HG03575 (cell line): ENCODE results near the gene METTL25.

Source experiments
- ATAC-seq: cut with Tn5 transposase; IDR thresholded peaks from one replicate; pipeline ENCODE4 v1.9.1; 2021; ENCODE audit not compliant: unreplicated experiment, insufficient number of reproducible peaks, low FRiP score; ENCODE audit errors: extremely low read depth

The METTL25 gene

GRCh38 chr12:82515652-82516051, 157.3 kb downstream of the METTL25 start:
- ATAC-seq: no peak

GRCh38 chr12:82517027-82517426, 158.7 kb downstream of the METTL25 start:
- no peak for ATAC-seq

- no peak for ATAC-seq
Measured at GRCh38 chr12:82517808-82518207, 159.5 kb downstream of the METTL25 start.

DNA sequence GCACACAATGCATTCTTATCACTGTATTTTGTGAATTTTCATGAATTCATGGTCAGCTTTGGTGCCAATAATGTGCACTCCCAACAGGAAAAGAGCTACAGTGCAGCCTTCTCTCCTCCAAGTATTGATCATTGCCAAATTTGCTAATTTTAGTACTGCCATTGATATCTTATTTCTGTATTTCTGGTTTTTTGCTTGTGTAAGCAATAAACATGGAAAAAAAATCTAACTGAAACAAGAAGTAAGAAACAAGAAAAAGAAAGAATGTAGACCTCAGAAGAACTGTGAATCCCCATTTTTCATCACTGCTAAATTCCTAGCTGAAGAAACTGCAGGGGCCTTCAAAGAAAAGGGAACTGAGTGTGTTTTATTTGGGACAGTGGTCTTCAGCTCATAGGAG, 161.2 kb downstream of the METTL25 start:
- ATAC-seq: no peak

DNA sequence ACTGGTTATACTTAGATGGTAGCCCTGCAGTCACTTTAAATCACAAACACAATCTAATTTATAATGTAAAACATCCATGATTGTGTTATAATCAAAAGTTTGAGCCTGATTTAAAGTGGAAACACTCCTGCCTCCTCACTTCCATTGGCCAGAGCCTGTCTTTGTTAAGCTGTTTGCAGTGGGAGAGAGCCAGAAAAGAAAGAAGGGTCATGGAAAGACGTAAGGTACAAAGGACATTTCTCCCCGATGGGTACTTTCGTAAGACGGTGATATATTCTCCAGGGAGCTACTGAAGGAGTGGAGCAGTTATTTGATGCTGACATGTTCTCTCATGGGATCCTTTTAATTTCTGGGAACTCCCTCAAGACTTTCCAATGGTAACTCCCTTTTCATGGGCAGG, 164.0 kb downstream of the METTL25 start:
- no peak for ATAC-seq

DNA sequence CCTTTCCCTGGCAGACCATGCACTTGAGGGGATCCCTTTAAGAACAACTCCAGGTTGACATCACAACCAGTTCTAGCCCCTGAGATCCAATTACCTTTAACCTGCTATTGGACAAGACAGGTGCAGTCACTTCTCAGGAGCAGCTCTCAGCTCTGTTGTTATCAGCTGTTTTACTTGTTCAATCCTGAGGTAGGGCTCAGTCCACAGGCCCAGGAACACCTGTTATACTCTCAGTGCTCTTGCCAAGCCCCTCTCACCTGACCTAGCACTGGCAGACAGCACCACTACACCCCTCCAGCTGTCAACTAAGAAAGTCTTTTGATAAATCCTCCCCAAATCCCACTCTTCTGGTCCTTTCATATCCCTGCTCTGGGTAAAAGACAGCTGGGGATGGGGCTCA, 164.4 kb downstream of the METTL25 start:
- no peak for ATAC-seq

- ATAC-seq: no peak
Measured at GRCh38 chr12:82523996-82524395, 165.7 kb downstream of the METTL25 start.

DNA sequence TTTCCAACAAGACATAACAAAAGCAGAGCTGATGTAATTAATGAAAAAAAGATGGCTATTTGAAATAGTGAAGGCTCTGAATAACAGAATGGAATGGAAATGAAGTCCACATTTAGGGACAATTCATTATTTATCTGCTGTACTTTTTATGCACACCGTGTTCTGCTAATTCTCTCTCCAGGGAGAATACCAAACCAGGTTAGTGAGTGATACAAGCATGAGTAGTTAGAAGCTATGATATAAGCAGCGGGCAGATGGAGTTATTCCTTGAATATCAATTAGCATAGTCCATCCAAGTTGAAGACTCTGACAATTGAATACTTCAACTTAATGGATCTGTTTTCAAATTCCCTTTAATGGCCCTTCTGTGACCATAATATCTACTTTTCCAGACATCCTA, 166.3 kb downstream of the METTL25 start:
- no peak for ATAC-seq

DNA sequence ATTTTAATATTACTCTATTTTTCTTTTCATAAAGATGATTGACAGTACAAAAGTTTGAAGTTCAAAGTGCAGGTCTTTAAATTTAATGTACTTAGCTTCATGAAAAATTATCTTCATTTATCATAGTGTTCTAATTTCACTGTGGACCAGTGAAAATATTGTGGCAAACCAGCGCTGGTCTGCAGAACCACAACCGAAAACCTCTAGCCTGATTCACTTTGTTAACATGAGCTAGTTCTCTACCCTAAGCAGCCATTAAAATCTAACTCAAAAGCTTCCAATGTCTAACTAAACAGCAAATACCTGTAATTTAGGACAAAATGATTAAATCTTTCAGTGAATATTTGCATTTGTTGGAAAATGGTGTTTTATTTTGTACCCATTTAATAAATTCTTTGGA, 167.3 kb downstream of the METTL25 start:
- no peak for ATAC-seq

- no peak for ATAC-seq
Measured at GRCh38 chr12:82527165-82527780, 168.9 kb downstream of the METTL25 start.
